ENCODE data around the gene BRSK2.

The BRSK2 gene

DNA sequence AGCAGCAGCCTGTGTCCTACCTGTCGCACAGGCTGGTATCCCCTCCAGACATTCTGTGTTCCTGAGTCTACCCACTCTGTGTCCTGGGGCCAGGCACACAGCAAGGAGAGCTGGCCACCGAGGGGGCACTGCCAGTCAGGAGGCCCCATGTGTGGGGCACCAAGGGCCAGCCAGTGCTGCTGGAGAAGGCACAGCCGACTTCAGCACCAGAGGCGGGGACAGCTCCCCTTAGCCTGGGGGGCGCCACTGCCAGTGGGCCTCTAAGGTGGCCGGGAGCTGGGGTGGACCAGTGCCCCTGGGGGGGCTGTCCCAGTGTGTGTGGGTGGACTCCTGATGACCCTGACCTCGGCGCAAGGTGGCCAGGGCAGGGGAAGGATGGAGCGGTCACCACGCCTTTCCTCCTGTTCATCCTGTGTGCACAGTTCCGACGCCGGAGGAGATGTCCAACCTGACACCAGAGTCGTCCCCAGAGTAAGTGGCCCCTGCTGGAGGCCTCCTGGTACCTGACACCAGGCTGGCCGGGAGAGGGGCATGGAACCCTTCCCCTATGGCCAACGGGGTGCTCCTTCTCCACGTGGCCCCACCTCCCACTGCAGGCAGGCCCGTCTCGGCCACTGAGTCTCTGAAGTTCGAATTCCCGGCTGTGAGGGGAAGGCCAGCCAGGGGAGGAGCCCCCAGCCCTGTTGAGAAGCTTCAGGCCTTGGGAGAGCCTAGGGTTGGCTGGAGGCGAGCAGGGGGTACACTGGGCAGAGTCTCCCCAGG is 61.4 kb downstream of the BRSK2 start:
- TF ChIP-seq TOX (CRISPR knock-in tag; IDR thresholded peaks at IDR 0.05; ENCODE audit: borderline replicate concordance) (no peak), ZFP3 (CRISPR knock-in tag; IDR thresholded peaks at IDR 0.05) (no peak), ZNF8 (CRISPR knock-in tag; IDR thresholded peaks at IDR 0.05) (no peak), RARB (CRISPR knock-in tag; IDR thresholded peaks at IDR 0.05) (no peak), ISL1 (CRISPR knock-in tag; IDR thresholded peaks at IDR 0.05) (no peak), ZNF565 (CRISPR knock-in tag; conservative IDR thresholded peaks at IDR 0.05; ENCODE audit: low read depth) (no peak), ESRRG (CRISPR knock-in tag; IDR thresholded peaks at IDR 0.05) (no peak), ZC3H10 (CRISPR knock-in tag; IDR thresholded peaks at IDR 0.05) (no peak), ZNF70 (CRISPR knock-in tag; IDR thresholded peaks at IDR 0.05) (no peak), PPARA (CRISPR knock-in tag; IDR thresholded peaks at IDR 0.05; ENCODE audit: borderline replicate concordance) (no peak), OSR1 (CRISPR knock-in tag; IDR thresholded peaks at IDR 0.05) (no peak), CSDC2 (CRISPR knock-in tag; IDR thresholded peaks at IDR 0.05) (no peak), GLIS3 (CRISPR knock-in tag; IDR thresholded peaks at IDR 0.05) (no peak), BACH2 (CRISPR knock-in tag; IDR thresholded peaks at IDR 0.05; ENCODE audit: borderline replicate concordance) (no peak)
- TF ChIP-seq, protein P1, sequence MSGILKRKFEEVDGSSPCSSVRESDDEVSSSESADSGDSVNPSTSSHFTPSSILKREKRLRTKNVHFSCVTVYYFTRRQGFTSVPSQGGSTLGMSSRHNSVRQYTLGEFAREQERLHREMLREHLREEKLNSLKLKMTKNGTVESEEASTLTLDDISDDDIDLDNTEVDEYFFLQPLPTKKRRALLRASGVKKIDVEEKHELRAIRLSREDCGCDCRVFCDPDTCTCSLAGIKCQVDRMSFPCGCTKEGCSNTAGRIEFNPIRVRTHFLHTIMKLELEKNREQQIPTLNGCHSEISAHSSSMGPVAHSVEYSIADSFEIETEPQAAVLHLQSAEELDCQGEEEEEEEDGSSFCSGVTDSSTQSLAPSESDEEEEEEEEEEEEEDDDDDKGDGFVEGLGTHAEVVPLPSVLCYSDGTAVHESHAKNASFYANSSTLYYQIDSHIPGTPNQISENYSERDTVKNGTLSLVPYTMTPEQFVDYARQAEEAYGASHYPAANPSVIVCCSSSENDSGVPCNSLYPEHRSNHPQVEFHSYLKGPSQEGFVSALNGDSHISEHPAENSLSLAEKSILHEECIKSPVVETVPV (CRISPR knock-in tag; IDR thresholded peaks at IDR 0.05), result no peak
- ATAC-seq, result no peak

- TF ChIP-seq ESRRG (CRISPR knock-in tag; IDR thresholded peaks at IDR 0.05) (no peak), PPARA (CRISPR knock-in tag; IDR thresholded peaks at IDR 0.05; ENCODE audit: borderline replicate concordance) (no peak), SNAI2 (CRISPR knock-in tag; IDR thresholded peaks at IDR 0.05) (no peak), ZNF70 (CRISPR knock-in tag; IDR thresholded peaks at IDR 0.05) (no peak), ISL1 (CRISPR knock-in tag; IDR thresholded peaks at IDR 0.05) (no peak), ARNTL (CRISPR knock-in tag; IDR thresholded peaks at IDR 0.05; ENCODE audit: borderline replicate concordance, low read depth) (no peak), ZNF565 (CRISPR knock-in tag; conservative IDR thresholded peaks at IDR 0.05; ENCODE audit: low read depth) (no peak), TCF4 (CRISPR knock-in tag; IDR thresholded peaks at IDR 0.05; ENCODE audit: borderline replicate concordance) (no peak), TOX (CRISPR knock-in tag; IDR thresholded peaks at IDR 0.05; ENCODE audit: borderline replicate concordance) (no peak)
- TF ChIP-seq, protein P2, sequence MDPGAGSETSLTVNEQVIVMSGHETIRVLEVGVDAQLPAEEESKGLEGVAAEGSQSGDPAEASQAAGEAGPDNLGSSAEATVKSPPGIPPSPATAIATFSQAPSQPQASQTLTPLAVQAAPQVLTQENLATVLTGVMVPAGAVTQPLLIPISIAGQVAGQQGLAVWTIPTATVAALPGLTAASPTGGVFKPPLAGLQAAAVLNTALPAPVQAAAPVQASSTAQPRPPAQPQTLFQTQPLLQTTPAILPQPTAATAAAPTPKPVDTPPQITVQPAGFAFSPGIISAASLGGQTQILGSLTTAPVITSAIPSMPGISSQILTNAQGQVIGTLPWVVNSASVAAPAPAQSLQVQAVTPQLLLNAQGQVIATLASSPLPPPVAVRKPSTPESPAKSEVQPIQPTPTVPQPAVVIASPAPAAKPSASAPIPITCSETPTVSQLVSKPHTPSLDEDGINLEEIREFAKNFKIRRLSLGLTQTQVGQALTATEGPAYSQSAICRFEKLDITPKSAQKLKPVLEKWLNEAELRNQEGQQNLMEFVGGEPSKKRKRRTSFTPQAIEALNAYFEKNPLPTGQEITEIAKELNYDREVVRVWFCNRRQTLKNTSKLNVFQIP (CRISPR knock-in tag; IDR thresholded peaks at IDR 0.05; ENCODE audit: borderline replicate concordance, low read depth), result no peak
- TF ChIP-seq, protein P3, sequence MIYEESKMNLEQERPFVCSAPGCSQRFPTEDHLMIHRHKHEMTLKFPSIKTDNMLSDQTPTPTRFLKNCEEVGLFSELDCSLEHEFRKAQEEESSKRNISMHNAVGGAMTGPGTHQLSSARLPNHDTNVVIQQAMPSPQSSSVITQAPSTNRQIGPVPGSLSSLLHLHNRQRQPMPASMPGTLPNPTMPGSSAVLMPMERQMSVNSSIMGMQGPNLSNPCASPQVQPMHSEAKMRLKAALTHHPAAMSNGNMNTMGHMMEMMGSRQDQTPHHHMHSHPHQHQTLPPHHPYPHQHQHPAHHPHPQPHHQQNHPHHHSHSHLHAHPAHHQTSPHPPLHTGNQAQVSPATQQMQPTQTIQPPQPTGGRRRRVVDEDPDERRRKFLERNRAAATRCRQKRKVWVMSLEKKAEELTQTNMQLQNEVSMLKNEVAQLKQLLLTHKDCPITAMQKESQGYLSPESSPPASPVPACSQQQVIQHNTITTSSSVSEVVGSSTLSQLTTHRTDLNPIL (CRISPR knock-in tag; IDR thresholded peaks at IDR 0.05; ENCODE audit: low read depth), result no peak
- ATAC-seq, result no peak
Measured at GRCh38 chr11:1451781-1452470, 62.2 kb downstream of the BRSK2 start.

DNA sequence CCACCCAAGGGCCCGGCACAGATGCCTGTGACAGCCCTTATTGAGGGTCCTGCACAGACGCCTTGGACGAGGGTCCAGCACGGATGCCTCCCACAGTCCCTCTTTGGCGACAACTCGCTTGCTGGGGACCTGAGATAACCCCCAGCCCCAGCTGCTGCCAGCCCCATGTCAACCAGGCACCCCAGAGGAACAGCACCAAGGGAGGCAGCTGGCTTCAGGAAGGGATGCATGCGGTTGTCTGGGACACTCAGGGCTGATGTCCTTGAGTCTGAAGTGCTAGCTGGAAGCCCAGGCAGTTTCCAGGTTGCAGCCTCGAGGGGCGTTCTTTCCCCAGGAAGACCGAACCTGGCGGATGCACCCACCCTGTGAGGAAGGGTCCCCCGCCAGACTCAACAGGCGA is 63.0 kb downstream of the BRSK2 start:
- TF ChIP-seq ZNF8 (CRISPR knock-in tag; IDR thresholded peaks at IDR 0.05), result no peak
- TF ChIP-seq TCF4 (CRISPR knock-in tag; IDR thresholded peaks at IDR 0.05; ENCODE audit: borderline replicate concordance), result no peak
- no peak for TF ChIP-seq ZNF565 (CRISPR knock-in tag; conservative IDR thresholded peaks at IDR 0.05; ENCODE audit: low read depth)
- TF ChIP-seq ZFP30 (CRISPR knock-in tag; IDR thresholded peaks at IDR 0.05), result no peak
- TF ChIP-seq, protein P2 (CRISPR knock-in tag; IDR thresholded peaks at IDR 0.05; ENCODE audit: borderline replicate concordance, low read depth), result no peak
- TF ChIP-seq ZFP3 (CRISPR knock-in tag; IDR thresholded peaks at IDR 0.05), result no peak
- TF ChIP-seq TSHZ2 (CRISPR knock-in tag; IDR thresholded peaks at IDR 0.05), result no peak
- no peak for TF ChIP-seq ISL1 (CRISPR knock-in tag; IDR thresholded peaks at IDR 0.05)
- no peak for TF ChIP-seq OSR1 (CRISPR knock-in tag; IDR thresholded peaks at IDR 0.05)
- no peak for TF ChIP-seq BACH2 (CRISPR knock-in tag; IDR thresholded peaks at IDR 0.05; ENCODE audit: borderline replicate concordance)
- TF ChIP-seq ESRRG (CRISPR knock-in tag; IDR thresholded peaks at IDR 0.05), result no peak
- TF ChIP-seq, protein P1 (CRISPR knock-in tag; IDR thresholded peaks at IDR 0.05), result no peak
- TF ChIP-seq ZNF70 (CRISPR knock-in tag; IDR thresholded peaks at IDR 0.05), result no peak
- ATAC-seq, result no peak

Measured in SK-N-SH treated with all-trans-retinoic acid at 6 μM for 48 hours (cell line).